Aorta (tissue), 5 donors: ENCODE measurements around the gene SMIM33. TPM values are rescaled to one million over a fixed set of nuclear protein-coding genes. Genes with fewer than 3 reads are reported as not detected.
A peak's percentile ranks its signal among the peaks of the same experiment; 100 is the strongest.

Source experiments
- ATAC-seq: fragments of 200-7000 bp; cut with Tn5 transposase; one replicate; pipeline ENCODE4 v1.9.1; 2022; ENCODE audit warnings: moderate library complexity; ENCODE audit not compliant: low FRiP score
- DNase-seq, 2 donors: peaks; one replicate each; pipeline ENCODE4 v3.0.0-alpha.2; 2020
- H3K27ac ChIP-seq, 2 donors: one replicate each; pipeline ENCODE4 v1.5.1; 2013; ENCODE audit warnings: low read length in 2 of 2, mild to moderate bottlenecking in 2 of 2, moderate library complexity in 2 of 2, control low read depth in 1 of 2, inconsistent platforms in 1 of 2, low read depth in 1 of 2
- H3K27me3 ChIP-seq, 2 donors: one replicate each; pipeline ENCODE4 v1.6.1; 2013; ENCODE audit warnings: control low read depth in 1 of 2, low read length in 1 of 2, mild to moderate bottlenecking in 1 of 2, moderate library complexity in 1 of 2; ENCODE audit not compliant: insufficient read depth in 2 of 2, control insufficient read depth in 1 of 2
- H3K36me3 ChIP-seq, 2 donors: one replicate each; pipeline ENCODE4 v1.6.1; 2013; ENCODE audit warnings: control low read depth in 1 of 2, low read length in 1 of 2, mild to moderate bottlenecking in 1 of 2; ENCODE audit not compliant: insufficient read depth in 2 of 2, control insufficient read depth in 1 of 2
- H3K4me1 ChIP-seq, 2 donors: one replicate each; pipeline ENCODE4 v1.6.1; 2013; ENCODE audit warnings: low read length in 2 of 2, control low read depth in 1 of 2, mild to moderate bottlenecking in 1 of 2, moderate library complexity in 1 of 2; ENCODE audit not compliant: insufficient read depth in 2 of 2, control insufficient read depth in 1 of 2
- H3K4me3 ChIP-seq, 2 donors: one replicate each; pipeline ENCODE4 v1.5.1; 2013; ENCODE audit warnings: low read length in 2 of 2, control low read depth in 1 of 2, mild to moderate bottlenecking in 1 of 2
- H3K9me3 ChIP-seq: one replicate; pipeline ENCODE4 v1.6.1; 2013; ENCODE audit warnings: mild to moderate bottlenecking, low read length; ENCODE audit not compliant: control insufficient read depth
- WGBS, 2 donors: extraction: QIAGEN DNeasy Blood & Tissue Kit; methylation state at CpG; one replicate each; pipeline ENCODE4 v1.1.7; 2013; 5-methylcytosine and 5-hydroxymethylcytosine counted together
- intact Hi-C, 2 donors: fragments of 100-400 bp; cut with DNase I; formaldehyde crosslinking; loops; one replicate each; pipeline versions ENCODE4 v1.14.2 to v1.15.0; 2022
- long read RNA-seq, 2 donors: library from polyadenylated mRNA; unstranded; transcript quantifications; one replicate each; pipeline ENCODE4 v2.0.0, GENCODE V29; 2020 to 2021
- polyA plus RNA-seq, 2 donors: library from polyadenylated mRNA; stranded (reverse); fragments of 200-250 nt; gene quantifications; one replicate each; pipeline ENCODE4 v1.2.3, GENCODE V29; 2013
- total RNA-seq, 2 donors: library from RNA; stranded (reverse); fragmentation: NEBNext Ultra II Directional; extraction: Animal tissue kit (Norgen Biotek cat#: 25700); gene quantifications; one replicate each; pipeline ENCODE4 v1.2.1, GENCODE V29; 2021
- donor health status: healthy with polysubstance abuse.
- donor health status: Bipolar disorder and iron deficiency.
- donor health status: DM: no; HTN: no; CAD: no.
- donor health status: DM: no; HTN: no; CAD: no.
- donor health status: DM: yes; HTN: yes; CAD: no.

The SMIM33 gene
- total RNA-seq (not detected), polyA plus RNA-seq (not detected)
- long read RNA-seq, donor 1, partial matches to known transcripts: 5 of 5 reads
- long read RNA-seq, donor 1, other reads (novel, unspliced or antisense): 0 of 5 reads
- long read RNA-seq, donor 2: 0 reads

- WGBS, 2 donors: 88 to 92% methylated on average over 9 of the region's 9 CpGs
- DNase-seq (no peak), ATAC-seq (peak; percentile 9)
- Histone ChIP-seq H3K4me3 (no peak within 1 kb of the TSS), H3K9me3 (no peaks in the 10 kb centered on the region), H3K27me3 (no peaks in the 10 kb centered on the region), H3K27ac (no peak within 1 kb of the TSS), H3K4me1 (no peaks in the 10 kb centered on the region), H3K36me3 (peaks cover 0 to 3% of the 10 kb centered on the region in 2 donors)
- intact Hi-C loops: no loop called here
These were observed at the start of gene SMIM33 for GRCh38 chr5:139470821-139471300. SMIM33 (plus strand) TSS chr5:139471004; CDS start chr5:139471122, 118 bp downstream.

DNA sequence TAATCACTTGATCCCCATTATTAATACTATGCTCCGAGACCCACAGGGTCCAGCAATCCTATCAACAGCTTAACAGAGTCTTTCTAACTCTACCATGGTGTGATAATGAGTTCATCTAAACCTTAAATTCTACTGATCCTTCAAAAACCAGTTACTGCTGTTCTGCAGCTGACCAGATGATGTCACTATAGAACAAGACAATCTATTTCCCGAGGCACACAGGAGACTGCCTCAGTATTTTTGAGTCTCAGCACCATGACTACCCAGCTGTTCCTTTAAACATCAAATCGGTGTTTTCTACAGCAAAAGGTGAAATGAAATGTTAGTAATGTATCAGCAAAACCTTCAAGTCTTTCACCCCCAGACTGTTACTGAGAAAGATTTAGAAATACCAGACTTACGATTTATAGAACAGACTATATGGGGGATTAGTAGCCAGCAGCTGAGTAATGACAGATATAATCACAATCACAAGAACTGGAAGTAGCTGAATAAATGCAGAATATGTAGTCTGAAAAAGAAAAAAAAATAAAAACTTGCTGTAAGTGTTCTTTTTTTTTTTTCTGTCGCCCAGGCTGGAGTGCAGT is 48.4 kb upstream of the SMIM33 start:
- DNase-seq: no peak
- peaks cover 4 to 6% of the 10 kb centered on the region in 2 donors for H3K36me3 ChIP-seq

DNA sequence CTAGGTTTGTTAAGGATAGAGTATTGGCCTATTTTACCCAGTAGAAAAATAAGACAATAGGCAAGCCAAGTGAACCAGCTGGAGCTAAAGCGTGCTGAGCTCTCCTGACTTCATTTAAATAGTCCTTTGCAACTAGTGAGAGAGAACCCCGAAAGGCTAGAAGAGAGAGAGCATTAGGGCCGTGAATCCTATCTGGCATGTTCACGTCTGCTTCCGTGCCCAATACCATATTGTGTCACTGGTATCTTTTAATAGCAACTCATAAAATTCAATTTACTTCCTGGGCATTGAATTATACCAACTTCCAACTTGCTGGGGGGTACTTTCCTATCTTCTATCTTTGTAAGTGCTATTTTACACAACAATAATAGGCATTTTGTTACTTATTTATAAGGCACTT is 45.3 kb upstream of the SMIM33 start:
- ATAC-seq: no peak
- H3K36me3 ChIP-seq: peaks cover 4% of the 10 kb centered on the region in 2 donors
- WGBS, 2 donors: 89 to 90% methylated on average over 5 of the region's 5 CpGs
- H3K27ac ChIP-seq: no peak overlapping the region
- intact Hi-C loops: no loop called here
- H3K9me3 ChIP-seq: no peaks in the 10 kb centered on the region
- no peak for DNase-seq
- H3K4me1 ChIP-seq: no peaks in the 10 kb centered on the region
- no peaks in the 10 kb centered on the region for H3K27me3 ChIP-seq
- H3K4me3 ChIP-seq: no peak overlapping the region

More for the DNA sequence above, 48.4 kb upstream of the SMIM33 start:
- 43 to 45% methylated on average over 5 of the region's 5 CpGs for WGBS, 2 donors
- Histone ChIP-seq H3K27me3 (no peaks in the 10 kb centered on the region), H3K9me3 (no peaks in the 10 kb centered on the region), H3K27ac (no peak overlapping the region), H3K4me1 (no peaks in the 10 kb centered on the region), H3K4me3 (no peak overlapping the region)
- ATAC-seq: peak; percentile 75
- intact Hi-C loops: loop anchor here (1.0 to 2.0 kb wide), 2 partner anchors 90 to 91 kb away; no protein-coding TSS in a partner anchor

GRCh38 chr5:139426203-139426885 is 44.5 kb upstream of the SMIM33 start:
- DNase-seq: no peak
- H3K4me1 ChIP-seq: no peaks in the 10 kb centered on the region
- peak overlapping the region in 1 of 2 donors; percentile 42 for H3K27ac ChIP-seq
- ATAC-seq: no peak
- intact Hi-C loops: no loop called here
- 56 to 58% methylated on average over 8 of the region's 8 CpGs for WGBS, 2 donors
- H3K9me3 ChIP-seq: no peaks in the 10 kb centered on the region
- H3K27me3 ChIP-seq: no peaks in the 10 kb centered on the region
- peaks cover 4% of the 10 kb centered on the region in 2 donors for H3K36me3 ChIP-seq
- H3K4me3 ChIP-seq: no peak overlapping the region

GRCh38 chr5:139430015-139430414 is 40.8 kb upstream of the SMIM33 start:
- Histone ChIP-seq H3K9me3 (no peaks in the 10 kb centered on the region), H3K27me3 (no peaks in the 10 kb centered on the region), H3K36me3 (peaks cover 0 to 2% of the 10 kb centered on the region in 2 donors), H3K27ac (no peak overlapping the region), H3K4me3 (no peak overlapping the region), H3K4me1 (no peaks in the 10 kb centered on the region)
- WGBS, 2 donors: 81 to 82% methylated on average over 2 of the region's 2 CpGs
- ATAC-seq: no peak
- no peak for DNase-seq
- intact Hi-C loops: no loop called here

DNA sequence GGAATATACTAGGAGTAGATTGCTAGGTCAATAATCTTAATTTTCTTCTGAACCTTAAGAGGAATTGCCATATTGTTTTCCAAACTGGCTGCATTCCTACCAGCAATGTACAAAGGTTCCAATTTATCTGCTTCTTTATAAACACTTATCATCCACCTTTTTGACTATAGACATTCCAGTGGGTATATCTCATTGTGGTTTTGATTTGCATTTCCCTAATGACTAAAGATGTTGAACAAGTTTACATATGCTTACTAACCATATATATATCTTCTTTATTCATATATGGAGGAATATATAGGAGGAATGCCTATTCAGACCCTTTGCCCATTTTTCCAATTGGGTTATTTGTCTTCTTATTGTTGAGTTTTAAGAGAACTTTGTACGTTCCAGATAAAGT is 39.1 kb upstream of the SMIM33 start:
- DNase-seq: no peak
- no peak for ATAC-seq
- peaks cover 0 to 2% of the 10 kb centered on the region in 2 donors for H3K36me3 ChIP-seq
- no peaks in the 10 kb centered on the region for H3K9me3 ChIP-seq
- no peaks in the 10 kb centered on the region for H3K27me3 ChIP-seq
- intact Hi-C loops: no loop called here
- H3K27ac ChIP-seq: no peak overlapping the region
- no peak overlapping the region for H3K4me3 ChIP-seq
- 44 to 59% methylated on average over 1 of the region's 1 CpG for WGBS, 2 donors
- no peaks in the 10 kb centered on the region for H3K4me1 ChIP-seq

DNA sequence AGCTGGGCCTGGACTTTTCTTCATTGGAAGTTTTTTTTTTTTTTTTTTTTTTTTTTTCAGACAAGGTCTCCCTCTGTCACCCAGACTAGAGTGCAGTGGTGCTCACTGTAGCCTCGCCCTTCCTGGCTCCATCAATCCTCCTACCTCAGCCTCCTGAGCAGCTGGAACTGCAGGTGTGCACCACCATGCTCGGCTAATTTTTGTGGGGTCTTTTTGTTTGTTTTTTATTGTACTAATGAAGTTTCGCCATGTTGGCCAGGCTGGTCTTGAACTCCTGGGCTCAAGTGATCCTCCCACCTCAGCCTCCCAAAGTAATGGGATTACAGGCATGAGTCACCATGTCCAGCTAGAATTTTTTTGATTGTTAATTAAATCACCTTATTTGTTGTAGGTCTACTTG is 35.1 kb upstream of the SMIM33 start:
- WGBS, 2 donors: 96 to 97% methylated on average over 3 of the region's 3 CpGs
- no peak for ATAC-seq

DNA sequence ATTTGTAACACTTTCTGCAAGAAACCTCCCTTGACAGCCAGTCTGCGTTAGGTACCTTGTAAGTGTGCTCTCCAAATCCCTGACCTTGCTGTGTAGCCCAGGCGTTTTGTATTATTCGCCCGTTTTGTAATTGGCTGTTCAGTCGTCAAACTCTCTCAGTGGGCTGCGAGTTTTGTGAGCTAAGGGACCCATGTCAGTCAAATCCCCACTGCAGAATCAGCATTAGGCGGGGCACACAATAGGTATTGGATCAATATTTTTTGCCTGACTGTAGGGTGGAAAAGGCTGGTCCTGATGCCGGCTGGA is 32.1 kb upstream of the SMIM33 start:
- intact Hi-C loops: loop anchor here in 1 of 2 donors (5.0 kb wide), 1 partner anchor 44 kb away; the partner anchor contains the start of gene STING1
- 11 to 15% methylated on average over 8 of the region's 8 CpGs for WGBS, 2 donors
- Histone ChIP-seq H3K9me3 (no peaks in the 10 kb centered on the region), H3K27ac (peak overlapping the region in 1 of 2 donors; percentile 39), H3K36me3 (peaks cover 0 to 2% of the 10 kb centered on the region in 2 donors), H3K27me3 (no peaks in the 10 kb centered on the region), H3K4me3 (peak overlapping the region; percentile 64 to 85), H3K4me1 (peaks cover 0 to 3% of the 10 kb centered on the region in 2 donors)
- no peak for ATAC-seq
- no peak for DNase-seq

More for the DNA sequence above, 35.1 kb upstream of the SMIM33 start:
- peaks cover 0 to 3% of the 10 kb centered on the region in 2 donors for H3K4me1 ChIP-seq
- H3K27ac ChIP-seq: no peak overlapping the region
- H3K9me3 ChIP-seq: no peaks in the 10 kb centered on the region
- DNase-seq: no peak
- H3K27me3 ChIP-seq: no peaks in the 10 kb centered on the region
- H3K36me3 ChIP-seq: peaks cover 0 to 2% of the 10 kb centered on the region in 2 donors
- intact Hi-C loops: loop anchor here in 1 of 2 donors (5.0 kb wide), 1 partner anchor 47 kb away; the partner anchor contains the start of gene STING1
- H3K4me3 ChIP-seq: no peak overlapping the region
